ENCODE data around the gene SUMO3. TPM values are rescaled to one million over a fixed set of nuclear protein-coding genes. Genes with fewer than 3 reads are reported as not detected.

SUMO3 gene
- total RNA-seq, 1 experiment from 2014 or later, result 82.9 TPM

GRCh38 chr21:44815225-44815624 lies 2.6 kb downstream of the SUMO3 start:
- no peak overlapping the region; a peak in 1 of 7 replicates for H3K27ac Mint-ChIP-seq
- H2BK20ac ChIP-seq (ENCODE audit: low read depth, low read length, poor library complexity, severe bottlenecking), result no peak overlapping the region
- WGBS (ENCODE audit: extremely low coverage, insufficient read length, low lambda C conversion rate), result no CpG with 5 or more reads among the region's 8 CpGs

More at GRCh38 chr21:44815225-44815624, 2.6 kb downstream of the SUMO3 start:
- no peak overlapping the region for H2AFZ ChIP-seq (ENCODE audit: low read length)
- H2BK15ac ChIP-seq (ENCODE audit: low read depth, low read length), result no peak overlapping the region
- H4K8ac ChIP-seq (replicated peaks; ENCODE audit: insufficient read length, low read depth, low read length), result no peak overlapping the region
- peaks cover 8% of the 10 kb centered on the region for H3K23me2 ChIP-seq (ENCODE audit: insufficient read length, low read depth, low read length, poor library complexity, severe bottlenecking)
- no peak overlapping the region for H3K4me2 ChIP-seq (ENCODE audit: insufficient read depth, insufficient read length, low read length)
- no peak overlapping the region for H3K18ac ChIP-seq (ENCODE audit: insufficient read length, low read depth, low read length)
- no peak overlapping the region for H3K14ac ChIP-seq (ENCODE audit: insufficient read depth, low read length)
- no peak overlapping the region for H2BK120ac ChIP-seq (ENCODE audit: low read depth, low read length, poor library complexity, severe bottlenecking)
- H3K4ac ChIP-seq (ENCODE audit: low read depth, low read length), result no peak overlapping the region
- peaks cover 2% of the 10 kb centered on the region for H3K79me1 ChIP-seq (ENCODE audit: insufficient read depth, low read depth, low read length, poor library complexity, severe bottlenecking)
- no peak overlapping the region for H4K91ac ChIP-seq (ENCODE audit: insufficient read length, low read depth, low read length)
- H2AK5ac ChIP-seq (ENCODE audit: insufficient read length, low read length), result no peak overlapping the region
- peaks cover 2% of the 10 kb centered on the region; the same call in 1 of the 2 replicates for H3K79me2 ChIP-seq (ENCODE audit: insufficient read depth, low read length)
- no peak for DNase-seq
- no peak overlapping the region for H2BK5ac ChIP-seq (ENCODE audit: insufficient read length, low read length)
- H3K27me3 ChIP-seq (ENCODE audit: insufficient read depth, low read length), result no peaks in the 10 kb centered on the region; the same call in 1 of the 2 replicates
- no peak overlapping the region for H4K5ac ChIP-seq (ENCODE audit: insufficient read length, low read depth, low read length)
- no peak overlapping the region for H3T11ph ChIP-seq (ENCODE audit: low read length)
- no peak overlapping the region for H2BK12ac ChIP-seq (ENCODE audit: insufficient read length, low read depth, low read length)
- H4K20me1 ChIP-seq (ENCODE audit: control insufficient read depth, insufficient read depth, insufficient read length), result no peaks in the 10 kb centered on the region
- no peak overlapping the region for H3K23ac ChIP-seq (ENCODE audit: insufficient read length, low read depth, low read length)
- peaks cover 15 to 20% of the 10 kb centered on the region in 2 experiments for H3K4me1 Mint-ChIP-seq
- no peak overlapping the region for H3K27ac ChIP-seq (ENCODE audit: insufficient read length, low read depth, low read length)
- no peak overlapping the region for H3K4me3 Mint-ChIP-seq
- no peaks in the 10 kb centered on the region for H3K4me1 ChIP-seq (ENCODE audit: insufficient read depth, low read length)
- H3K9me3 ChIP-seq (ENCODE audit: control insufficient read depth, low read depth, low read length), result peaks cover 6% of the 10 kb centered on the region
- H3K9me3 Mint-ChIP-seq, result peaks cover 10 to 13% of the 10 kb centered on the region in 2 experiments
- H3K27me3 Mint-ChIP-seq (ENCODE audit: low read depth), result peaks cover 14% of the 10 kb centered on the region
- no peak for TF ChIP-seq CTCF (conservative IDR thresholded peaks at IDR 0.05)
- H3K9ac ChIP-seq (ENCODE audit: extremely low read depth, insufficient read length, low read length), result no peak overlapping the region
- peaks cover 13 to 30% (median 23%) of the 10 kb centered on the region in 3 experiments for H3K36me3 Mint-ChIP-seq (ENCODE audit: insufficient read depth in 1 of 3, low read depth in 3 of 3)
- H3K56ac ChIP-seq (ENCODE audit: insufficient read length, low read depth, low read length), result no peak overlapping the region
